ENCODE measurements around the gene NHLRC4. TPM values are rescaled to one million over a fixed set of nuclear protein-coding genes. Genes with fewer than 3 reads are reported as not detected.

The NHLRC4 gene
- total and polyA plus RNA-seq, 2 of the 4 experiments (the other 2 are of a cell fraction), result 0.72 to 0.84 TPM

DNA sequence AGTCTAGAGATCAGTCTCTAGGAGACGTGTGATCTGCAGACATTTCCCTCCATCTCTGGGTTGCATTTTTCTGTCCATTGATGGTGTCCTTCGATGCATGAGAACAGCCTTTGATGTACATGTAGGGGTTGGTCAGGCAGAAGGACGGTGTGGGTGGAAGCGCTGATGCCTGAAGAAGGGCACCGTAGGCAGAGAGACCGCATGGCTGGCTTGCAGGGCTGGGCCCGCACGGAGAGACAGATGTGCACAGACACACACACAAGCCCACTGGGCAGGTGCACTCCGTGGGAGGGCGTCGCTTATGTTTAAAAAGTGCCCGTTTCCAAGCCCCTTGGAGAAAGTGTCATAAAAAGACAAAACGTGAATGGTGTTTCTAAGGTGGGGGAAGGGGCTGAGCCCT is 48.3 kb downstream of the NHLRC4 start:
- in situ Hi-C loops (cut with MboI; ENCODE audit: low sequenced_read_pairs), result no loop called here
- H3K36me3 ChIP-seq (ENCODE audit: control insufficient read depth, insufficient read depth, low read length), result peaks cover 5% of the 10 kb centered on the region; the same call in 1 of the 2 replicates
- ChIA-PET POLR2A (ENCODE audit: unreplicated experiment) (no interaction called here), CTCF (no interaction called here)
- H3K4me2 ChIP-seq (ENCODE audit: low read depth, low read length), result no peak overlapping the region
- WGBS, 2 experiments (ENCODE audit: extremely low coverage in 2 of 2, insufficient read length in 1 of 2), result 97% methylated on average over 10 of the region's 13 CpGs; no CpG with 5 or more reads in 1 of the 2 experiments
- no peak for TF ChIP-seq MAFK (IDR thresholded peaks at IDR 0.05; ENCODE audit: low read depth, low read length)
- H2BK5ac ChIP-seq (ENCODE audit: low read depth, low read length, poor library complexity, severe bottlenecking), result no peak overlapping the region
- no TSS peak for BruUV-seq (replicated peaks)
- no peak overlapping the region for H2AFZ ChIP-seq (replicated peaks; ENCODE audit: low read length, poor library complexity)
- H2BK20ac ChIP-seq (ENCODE audit: low read depth, low read length), result no peak overlapping the region
- intact Hi-C loops (cut with micrococcal nuclease), result no loop called here
- no peak overlapping the region for H3K23ac ChIP-seq (ENCODE audit: low read depth, low read length)
- H3K4me1 ChIP-seq (ENCODE audit: control insufficient read depth, insufficient read depth, low read length), result no peaks in the 10 kb centered on the region
- no peak overlapping the region for H2BK120ac ChIP-seq (ENCODE audit: low read depth, low read length)
- H3K9ac ChIP-seq (ENCODE audit: low read depth, low read length), result no peak overlapping the region
- DNase-seq (no peak), ATAC-seq (ENCODE audit: low read depth) (no peak)
- H3K14ac ChIP-seq (replicated peaks; ENCODE audit: low read depth, low read length), result no peak overlapping the region
- no peak overlapping the region for H3K4ac ChIP-seq (ENCODE audit: low read depth, low read length)
- H3K27ac ChIP-seq (ENCODE audit: insufficient read depth, low read length), result no peak overlapping the region
- H3K27me3 ChIP-seq (ENCODE audit: control insufficient read depth, insufficient read depth, low read length), result no peaks in the 10 kb centered on the region
- H3K79me1 ChIP-seq (ENCODE audit: low read depth in 1 of 2, low read length in 2 of 2), result peaks cover 9 to 30% of the 10 kb centered on the region in 2 experiments
- H3K9me3 ChIP-seq (ENCODE audit: control insufficient read depth, insufficient read depth, low read length), result no peaks in the 10 kb centered on the region
- no peak overlapping the region for H4K5ac ChIP-seq (ENCODE audit: low read depth, low read length)
- H4K8ac ChIP-seq (ENCODE audit: low read depth in 2 of 2, low read length in 2 of 2), result no peak overlapping the region
- no peak overlapping the region for H3K56ac ChIP-seq (ENCODE audit: extremely low read depth, insufficient read depth, low read length)
- dilution Hi-C loops (cut with HindIII; ENCODE audit: low sequenced_read_pairs, unreplicated experiment), result no loop called here
- no peak overlapping the region; the same call in 1 of the 2 replicates for H4K91ac ChIP-seq (ENCODE audit: insufficient read depth, low read depth, low read length)
- peaks cover 20% of the 10 kb centered on the region for H4K20me1 ChIP-seq (ENCODE audit: insufficient read depth, low read length)
- no peak overlapping the region for H3K18ac ChIP-seq (ENCODE audit: low read depth, low read length)
- H3K4me3 ChIP-seq (ENCODE audit: insufficient read depth, low read depth, low read length), result no peak overlapping the region
- no peak overlapping the region for H2BK15ac ChIP-seq (ENCODE audit: low read depth, low read length)
- H2AK5ac ChIP-seq (ENCODE audit: low read depth, low read length), result no peak overlapping the region
- no peak overlapping the region for H2AK9ac ChIP-seq (replicated peaks; ENCODE audit: low read depth, low read length, poor library complexity)
- peaks cover 3% of the 10 kb centered on the region; the same call in 1 of the 2 replicates for H3K9me1 ChIP-seq (ENCODE audit: insufficient read depth, low read length)
